ENCODE measurements around the gene OTOP2. TPM values are rescaled to one million over a fixed set of nuclear protein-coding genes. Genes with fewer than 3 reads are reported as not detected.

Gene OTOP2
- total and polyA plus RNA-seq, 10 of the 15 experiments (the other 5 are each of a cell fraction or from before 2014, with no cell fraction given), result not detected

GRCh38 chr17:74975943-74976342, 51.9 kb downstream of the OTOP2 start:
- ChIA-PET RAD21 (ENCODE audit: unreplicated experiment) (no interaction called here), SMC1A (ENCODE audit: uncharacterized antibody, unreplicated experiment) (interaction anchor here (1.3 kb wide), 1 partner anchor 15 kb away, joined by 5 read pairs; no protein-coding TSS in a partner anchor), CTCF (interaction anchor here (1.0 to 12.7 kb wide), 2 partner anchors 14 to 16 kb away, joined by 3 to 92 read pairs; no protein-coding TSS in a partner anchor), POLR2A (interaction anchor here (0.6 kb wide), 1 partner anchor 541 kb away, joined by 3 read pairs; no protein-coding TSS in a partner anchor)
- Histone ChIP-seq H3K4me2 (ENCODE audit: control insufficient read depth, insufficient read depth) (no peak overlapping the region), H2AFZ (ENCODE audit: control insufficient read depth, low read depth, low read length) (no peak overlapping the region), H3K27ac (ENCODE audit: control insufficient read depth, insufficient read depth) (no peak overlapping the region), H3K4me1 (ENCODE audit: control insufficient read depth, insufficient read depth, low read length) (no peaks in the 10 kb centered on the region), H3K9ac (ENCODE audit: control insufficient read depth, insufficient read depth, low read length) (no peak overlapping the region), H3K36me3 (ENCODE audit: control insufficient read depth in 2 of 2, insufficient read depth in 2 of 2, low read length in 1 of 2) (no peaks in the 10 kb centered on the region), H3K4me3 (no peak overlapping the region), H3K9me3 (replicated peaks; ENCODE audit: control insufficient read depth, insufficient read depth, low read length) (no peaks in the 10 kb centered on the region), H3K79me2 (ENCODE audit: control insufficient read depth, insufficient read depth, low read length) (no peaks in the 10 kb centered on the region), H3K27me3 (replicated peaks in 1 of 2; ENCODE audit: control insufficient read depth in 2 of 2, insufficient read depth in 2 of 2, low read length in 1 of 2) (peaks cover 6 to 11% of the 10 kb centered on the region in 2 experiments; a peak in 3 of 4 replicates), H4K20me1 (ENCODE audit: control insufficient read depth, insufficient read depth) (no peaks in the 10 kb centered on the region)
- BruUV-seq (replicated peaks), result no TSS peak
- DNase-seq (ENCODE audit: low read depth, low spot score) (no peak), FAIRE-seq (no peak), ATAC-seq (no peak)
- WGBS (ENCODE audit: insufficient coverage, insufficient replicate concordance, low lambda C conversion rate, missing lambda C conversion rate), result 20% methylated on average over 4 of the region's 4 CpGs
- intact Hi-C loops (cut with micrococcal nuclease; ENCODE audit: unreplicated experiment) (no loop called here), in situ Hi-C loops (cut with MboI) (no loop called here)
- TF ChIP-seq ZSCAN29 (IDR thresholded peaks at IDR 0.05), result no peak
- no peak for TF ChIP-seq YBX1 (IDR thresholded peaks at IDR 0.05)
- TF ChIP-seq NR2C1 (IDR thresholded peaks at IDR 0.05), result no peak
- TF ChIP-seq, protein P1, sequence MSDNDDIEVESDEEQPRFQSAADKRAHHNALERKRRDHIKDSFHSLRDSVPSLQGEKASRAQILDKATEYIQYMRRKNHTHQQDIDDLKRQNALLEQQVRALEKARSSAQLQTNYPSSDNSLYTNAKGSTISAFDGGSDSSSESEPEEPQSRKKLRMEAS (IDR thresholded peaks at IDR 0.05; ENCODE audit: low read depth, low read length), result no peak
- TF ChIP-seq, protein P2, sequence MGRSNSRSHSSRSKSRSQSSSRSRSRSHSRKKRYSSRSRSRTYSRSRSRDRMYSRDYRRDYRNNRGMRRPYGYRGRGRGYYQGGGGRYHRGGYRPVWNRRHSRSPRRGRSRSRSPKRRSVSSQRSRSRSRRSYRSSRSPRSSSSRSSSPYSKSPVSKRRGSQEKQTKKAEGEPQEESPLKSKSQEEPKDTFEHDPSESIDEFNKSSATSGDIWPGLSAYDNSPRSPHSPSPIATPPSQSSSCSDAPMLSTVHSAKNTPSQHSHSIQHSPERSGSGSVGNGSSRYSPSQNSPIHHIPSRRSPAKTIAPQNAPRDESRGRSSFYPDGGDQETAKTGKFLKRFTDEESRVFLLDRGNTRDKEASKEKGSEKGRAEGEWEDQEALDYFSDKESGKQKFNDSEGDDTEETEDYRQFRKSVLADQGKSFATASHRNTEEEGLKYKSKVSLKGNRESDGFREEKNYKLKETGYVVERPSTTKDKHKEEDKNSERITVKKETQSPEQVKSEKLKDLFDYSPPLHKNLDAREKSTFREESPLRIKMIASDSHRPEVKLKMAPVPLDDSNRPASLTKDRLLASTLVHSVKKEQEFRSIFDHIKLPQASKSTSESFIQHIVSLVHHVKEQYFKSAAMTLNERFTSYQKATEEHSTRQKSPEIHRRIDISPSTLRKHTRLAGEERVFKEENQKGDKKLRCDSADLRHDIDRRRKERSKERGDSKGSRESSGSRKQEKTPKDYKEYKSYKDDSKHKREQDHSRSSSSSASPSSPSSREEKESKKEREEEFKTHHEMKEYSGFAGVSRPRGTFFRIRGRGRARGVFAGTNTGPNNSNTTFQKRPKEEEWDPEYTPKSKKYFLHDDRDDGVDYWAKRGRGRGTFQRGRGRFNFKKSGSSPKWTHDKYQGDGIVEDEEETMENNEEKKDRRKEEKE (IDR thresholded peaks at IDR 0.05), result no peak
- no peak for TF ChIP-seq POU2F2 (IDR thresholded peaks at IDR 0.05; ENCODE audit: borderline replicate concordance, low read depth, low read length)
- no peak for TF ChIP-seq JUND (IDR thresholded peaks at IDR 0.05; ENCODE audit: low read depth, low read length)
- TF ChIP-seq, protein P3, sequence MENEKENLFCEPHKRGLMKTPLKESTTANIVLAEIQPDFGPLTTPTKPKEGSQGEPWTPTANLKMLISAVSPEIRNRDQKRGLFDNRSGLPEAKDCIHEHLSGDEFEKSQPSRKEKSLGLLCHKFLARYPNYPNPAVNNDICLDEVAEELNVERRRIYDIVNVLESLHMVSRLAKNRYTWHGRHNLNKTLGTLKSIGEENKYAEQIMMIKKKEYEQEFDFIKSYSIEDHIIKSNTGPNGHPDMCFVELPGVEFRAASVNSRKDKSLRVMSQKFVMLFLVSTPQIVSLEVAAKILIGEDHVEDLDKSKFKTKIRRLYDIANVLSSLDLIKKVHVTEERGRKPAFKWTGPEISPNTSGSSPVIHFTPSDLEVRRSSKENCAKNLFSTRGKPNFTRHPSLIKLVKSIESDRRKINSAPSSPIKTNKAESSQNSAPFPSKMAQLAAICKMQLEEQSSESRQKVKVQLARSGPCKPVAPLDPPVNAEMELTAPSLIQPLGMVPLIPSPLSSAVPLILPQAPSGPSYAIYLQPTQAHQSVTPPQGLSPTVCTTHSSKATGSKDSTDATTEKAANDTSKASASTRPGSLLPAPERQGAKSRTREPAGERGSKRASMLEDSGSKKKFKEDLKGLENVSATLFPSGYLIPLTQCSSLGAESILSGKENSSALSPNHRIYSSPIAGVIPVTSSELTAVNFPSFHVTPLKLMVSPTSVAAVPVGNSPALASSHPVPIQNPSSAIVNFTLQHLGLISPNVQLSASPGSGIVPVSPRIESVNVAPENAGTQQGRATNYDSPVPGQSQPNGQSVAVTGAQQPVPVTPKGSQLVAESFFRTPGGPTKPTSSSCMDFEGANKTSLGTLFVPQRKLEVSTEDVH (IDR thresholded peaks at IDR 0.05; ENCODE audit: low read depth, partially characterized antibody), result no peak
- no peak for TF ChIP-seq E2F4 (IDR thresholded peaks at IDR 0.05; ENCODE audit: low read depth, low read length)
- no peak for TF ChIP-seq TARDBP (IDR thresholded peaks at IDR 0.05; ENCODE audit: borderline replicate concordance)
- TF ChIP-seq POLR2A (IDR thresholded peaks at IDR 0.05; ENCODE audit: low read depth, low read length), result no peak
- TF ChIP-seq EED (IDR thresholded peaks at IDR 0.05; ENCODE audit: low read depth), result no peak
- no peak for TF ChIP-seq FOXK2 (IDR thresholded peaks at IDR 0.05)
- no peak for TF ChIP-seq ZNF592 (IDR thresholded peaks at IDR 0.05)

All from GM12878 (cell line).